Suppressor macrophage treated with lipopolysaccharide for 4 hours (primary cell): Measurements from ENCODE around the gene GJB1.
A peak's percentile ranks its signal among the peaks of the same experiment; 100 is the strongest.

ENCODE experiments used
- DNase-seq: peaks from one replicate; pipeline ENCODE4 v3.0.0-alpha.2; 2020

The GJB1 gene

GRCh38 chrX:71215338-71215912 lies 7.6 kb upstream of the GJB1 start:
- no peak for DNase-seq

GRCh38 chrX:71216485-71216884 lies 6.5 kb upstream of the GJB1 start:
- no peak for DNase-seq

GRCh38 chrX:71217298-71217697 lies 5.7 kb upstream of the GJB1 start:
- no peak for DNase-seq

- DNase-seq, result no peak
Observed at GRCh38 chrX:71221145-71221544, 1.9 kb upstream of the GJB1 start.

GRCh38 chrX:71224098-71224708 lies 1.2 kb downstream of the GJB1 start:
- no peak for DNase-seq

GRCh38 chrX:71225009-71225408 lies 2.0 kb downstream of the GJB1 start:
- peak; percentile 21 for DNase-seq

GRCh38 chrX:71225676-71226075 lies 2.7 kb downstream of the GJB1 start:
- DNase-seq, result peak; percentile 20

GRCh38 chrX:71227370-71228062 lies 4.5 kb downstream of the GJB1 start:
- DNase-seq, result no peak

GRCh38 chrX:71228063-71228642 lies 5.1 kb downstream of the GJB1 start:
- DNase-seq, result no peak

GRCh38 chrX:71235482-71235881 lies 12.5 kb downstream of the GJB1 start:
- no peak for DNase-seq

GRCh38 chrX:71236836-71237235 lies 13.8 kb downstream of the GJB1 start:
- DNase-seq, result peak; percentile 35

GRCh38 chrX:71239781-71240180 lies 16.8 kb downstream of the GJB1 start:
- DNase-seq, result no peak

- no peak for DNase-seq
Observed at GRCh38 chrX:71241301-71241700, 18.3 kb downstream of the GJB1 start.

- DNase-seq, result no peak
Observed at GRCh38 chrX:71244359-71245128, 21.5 kb downstream of the GJB1 start.

- DNase-seq, result no peak
Observed at GRCh38 chrX:71245159-71245558, 22.1 kb downstream of the GJB1 start.

- DNase-seq, result no peak
Observed at GRCh38 chrX:71250841-71251240, 27.8 kb downstream of the GJB1 start.

- peak; percentile 51 for DNase-seq
Observed at GRCh38 chrX:71251466-71251973, 28.5 kb downstream of the GJB1 start.

- no peak for DNase-seq
Observed at GRCh38 chrX:71252221-71252620, 29.2 kb downstream of the GJB1 start.

- peak; percentile 31 for DNase-seq
Observed at GRCh38 chrX:71253253-71254091, 30.4 kb downstream of the GJB1 start.

- peak; percentile 81 for DNase-seq
Observed at GRCh38 chrX:71254092-71254963, 31.3 kb downstream of the GJB1 start, which contains the start of gene ZMYM3. Gene ZMYM3 (minus strand): TSS chrX:71254140. CDS start chrX:71253255, 885 bp downstream.

- DNase-seq, result no peak
Observed at GRCh38 chrX:71256051-71256450, 33.0 kb downstream of the GJB1 start.
